GM12878 (cell line): ENCODE results near the gene LPAR3. TPM values are rescaled to one million over a fixed set of nuclear protein-coding genes. Genes with fewer than 3 reads are reported as not detected.

Experiments
- ATAC-seq: fragments of 200-7000 bp; cut with Tn5 transposase; 3 replicates; pipeline ENCODE4 v1.9.1; 2020; ENCODE audit warnings: mild to moderate bottlenecking, moderate library complexity
- BruUV-seq: library from RNA; stranded (reverse); fragments of 400-500 nt; replicated peaks from 2 replicates; lab custom pipeline; 2021; lab: Mats Ljungman, UMichigan
- CTCF ChIA-PET: fragments of 300-600 bp; sonication (Branson Sonifier 250); formaldehyde crosslinking; extraction: SDS; loops from one replicate; lab custom pipeline; 2021; ENCODE audit warnings: inconsistent platforms; lab: Yijun Ruan, JAX
- POLR2A ChIA-PET: fragments of 350-600 bp; formaldehyde crosslinking; extraction: SDS; loops from one replicate; lab custom pipeline; 2021; ENCODE audit warnings: inconsistent platforms; lab: Charles Lee
- RAD21 ChIA-PET: fragments of 300-600 bp; sonication (Branson Sonifier 250); formaldehyde crosslinking; loops from one replicate; lab custom pipeline; 2023; ENCODE audit warnings: antibody characterized with exemption; ENCODE audit not compliant: unreplicated experiment; lab: Charles Lee
- SMC1A ChIA-PET: fragments of 300-600 bp; sonication (Branson Sonifier 250); formaldehyde crosslinking; loops from one replicate; lab custom pipeline; 2023; ENCODE audit not compliant: unreplicated experiment, uncharacterized antibody; lab: Charles Lee
- DNase-seq: peaks from one replicate; pipeline ENCODE4 v3.0.0-alpha.2; 2011; ENCODE audit warnings: low read depth, low spot score
- FAIRE-seq: peaks from 3 replicates; lab custom pipeline; 2011; peaks lifted over from hg19 to GRCh38; lab: Jason Lieb, UNC
- H2AFZ ChIP-seq: 2 replicates; pipeline ENCODE4 v1.6.0; 2011; ENCODE audit warnings: low read depth, low read length, control low read depth; ENCODE audit not compliant: control insufficient read depth
- H3K27ac ChIP-seq: 2 replicates; pipeline ENCODE4 v1.5.1; 2011; ENCODE audit warnings: control low read depth; ENCODE audit not compliant: control insufficient read depth, insufficient read depth
- H3K27me3 ChIP-seq, 2 experiments: replicated peaks in 1 of 2; 2 replicates each; pipeline versions ENCODE4 v1.6.0 to v1.6.1; 2011; ENCODE audit warnings: low read length in 1 of 2; ENCODE audit not compliant: control insufficient read depth in 2 of 2, insufficient read depth in 2 of 2
- H3K36me3 ChIP-seq, 2 experiments: 2 replicates each; pipeline ENCODE4 v1.5.1; 2011; ENCODE audit warnings: low read length in 1 of 2; ENCODE audit not compliant: control insufficient read depth in 2 of 2, insufficient read depth in 2 of 2
- H3K4me1 ChIP-seq: 2 replicates; pipeline ENCODE4 v1.6.1; 2011; ENCODE audit warnings: mild to moderate bottlenecking, low read length, moderate library complexity, mixed read lengths; ENCODE audit not compliant: control insufficient read depth, insufficient read depth
- H3K4me2 ChIP-seq: 2 replicates; pipeline ENCODE4 v1.6.0; 2011; ENCODE audit warnings: control low read depth; ENCODE audit not compliant: control insufficient read depth, insufficient read depth
- H3K4me3 ChIP-seq: fragments of 200-600 bp; sonication (generic); 2 replicates; pipeline ENCODE4 v1.5.1; 2016
- H3K79me2 ChIP-seq: 2 replicates; pipeline ENCODE4 v1.6.0; 2011; ENCODE audit warnings: low read length; ENCODE audit not compliant: control insufficient read depth, insufficient read depth
- H3K9ac ChIP-seq: 2 replicates; pipeline ENCODE4 v1.8.0; 2011; ENCODE audit warnings: low read length, control low read depth, mixed read lengths; ENCODE audit not compliant: control insufficient read depth, insufficient read depth
- H3K9me3 ChIP-seq: replicated peaks from 3 replicates; pipeline ENCODE4 v1.5.1; 2011; ENCODE audit warnings: mild to moderate bottlenecking, low read length; ENCODE audit not compliant: control insufficient read depth, insufficient read depth
- H4K20me1 ChIP-seq: 2 replicates; pipeline ENCODE4 v1.6.0; 2011; ENCODE audit not compliant: control insufficient read depth, insufficient read depth
- ATF2 ChIP-seq: IDR thresholded peaks from 2 replicates; pipeline ENCODE4 v1.6.1; 2012; ENCODE audit warnings: low read length, inconsistent platforms
- CBX3 ChIP-seq: fragments of 200-600 bp; sonication (generic); IDR thresholded peaks from 2 replicates; pipeline ENCODE4 v1.6.1; 2016; ENCODE audit warnings: low read depth, borderline replicate concordance
- CHD1 ChIP-seq: IDR thresholded peaks from 2 replicates; pipeline ENCODE4 v1.6.1; 2012; ENCODE audit warnings: low read depth, low read length, improper control_type of control experiment
- CTCF ChIP-seq, 3 experiments: IDR thresholded peaks in 2 of 3; conservative IDR thresholded peaks in 1 of 3; 2 replicates each; pipeline ENCODE4 v1.5.1; 2011; ENCODE audit warnings: low read depth in 3 of 3, low read length in 3 of 3, mild to moderate bottlenecking in 3 of 3, control low read depth in 2 of 3, moderate library complexity in 2 of 3, inconsistent platforms in 1 of 3, mixed read lengths in 1 of 3; ENCODE audit not compliant: control insufficient read depth in 2 of 3, insufficient read depth in 1 of 3; ENCODE audit errors: extremely low read depth in 1 of 3
- EGR1 ChIP-seq, 2 experiments: IDR thresholded peaks; 1 replicate in 1 of 2; 2 replicates in 1 of 2; pipeline ENCODE4 v1.6.1; 2011 to 2012; ENCODE audit warnings: low read depth in 2 of 2, low read length in 2 of 2, borderline replicate concordance in 1 of 2, mild to moderate bottlenecking in 1 of 2, moderate library complexity in 1 of 2
- ETV6 ChIP-seq, 2 experiments: fragments of 450-650 bp in 1 of 2; IDR thresholded peaks in 1 of 2; conservative IDR thresholded peaks in 1 of 2; 2 replicates each; pipeline ENCODE4 v1.6.1; 2014; ENCODE audit warnings: antibody characterized with exemption in 1 of 2, borderline replicate concordance in 1 of 2, low read depth in 1 of 2, mild to moderate bottlenecking in 1 of 2, moderate library complexity in 1 of 2
- GATAD2B ChIP-seq: fragments of 450-650 bp; conservative IDR thresholded peaks from 2 replicates; pipeline ENCODE4 v1.6.1; 2017; ENCODE audit warnings: low read depth, mild to moderate bottlenecking, moderate library complexity
- KDM1A ChIP-seq: fragments of 200-600 bp; sonication (generic); IDR thresholded peaks from 2 replicates; pipeline ENCODE4 v1.6.1; 2016; ENCODE audit warnings: borderline replicate concordance
- MLLT1 ChIP-seq: fragments of 450-650 bp; IDR thresholded peaks from 2 replicates; pipeline ENCODE4 v1.6.1; 2016; ENCODE audit warnings: mild to moderate bottlenecking
- NR2C2 ChIP-seq: IDR thresholded peaks from 2 replicates; pipeline ENCODE4 v1.6.1; 2011; ENCODE audit warnings: borderline replicate concordance, low read depth; ENCODE audit not compliant: control insufficient read depth, insufficient read length
- RBBP5 ChIP-seq: fragments of 200-600 bp; sonication (generic); conservative IDR thresholded peaks from 2 replicates; pipeline ENCODE4 v1.6.1; 2016
- RELA ChIP-seq: fragments of 450-650 bp; IDR thresholded peaks from 2 replicates; pipeline ENCODE4 v1.8.0; 2014; ENCODE audit warnings: borderline replicate concordance; ENCODE audit not compliant: partially characterized antibody
- SMARCA5 ChIP-seq: fragments of 450-650 bp; IDR thresholded peaks from 2 replicates; pipeline ENCODE4 v1.6.1; 2017; ENCODE audit warnings: mild to moderate bottlenecking
- SREBF2 ChIP-seq: IDR thresholded peaks from 2 replicates; pipeline ENCODE4 v1.6.1; 2012; ENCODE audit warnings: mild to moderate bottlenecking, low read length
- ZBED1 ChIP-seq: IDR thresholded peaks from 2 replicates; pipeline ENCODE4 v1.6.1; 2016; ENCODE audit warnings: borderline replicate concordance
- ZBTB4 ChIP-seq: fragments of 450-650 bp; formaldehyde crosslinking; IDR thresholded peaks from 2 replicates; pipeline ENCODE4 v1.4.0; 2022; ENCODE audit warnings: mild to moderate bottlenecking, moderate library complexity
- WGBS: methylation state at CpG from one replicate; pipeline ENCODE4 v1.1.6; 2016; ENCODE audit warnings: low lambda C conversion rate; ENCODE audit not compliant: insufficient replicate concordance, insufficient coverage; ENCODE audit errors: missing lambda C conversion rate; 5-methylcytosine and 5-hydroxymethylcytosine counted together
- in situ Hi-C: fragments of 300-500 bp; cut with MboI; formaldehyde crosslinking; loops from 9 replicates; pipeline ENCODE4 v1.14.3; 2018; ENCODE audit warnings: mixed read lengths
- intact Hi-C: fragments of 100-400 bp; cut with micrococcal nuclease; formaldehyde crosslinking; loops from one replicate; pipeline ENCODE4 v1.14.2; 2022; ENCODE audit not compliant: unreplicated experiment
- polyA plus RNA-seq, 11 experiments: library from polyadenylated mRNA; depleted of rRNA in 4 of 11; unstranded in 6 of 11; stranded (reverse) in 5 of 11; fragments of >200 nt; fragmentation: Nextera tagmentation in 4 of 11; fragmentation: Illumina TruSeq in 1 of 11; extraction: Ambion mirVana in 4 of 11; extraction: Trizol in 1 of 11; gene quantifications; 1 replicate in 1 of 11; 2 replicates in 10 of 11; pipeline versions ENCODE4 v1.2.1 to v1.2.3, GENCODE V29; 2011 to 2016; ENCODE audit warnings: inconsistent platforms in 2 of 11, missing spikeins in 2 of 11, low read depth in 1 of 11
- total RNA-seq, 4 experiments: library from RNA; depleted of rRNA in 3 of 4; stranded (reverse); fragments of >200 nt in 3 of 4; fragmentation: Illumina TruSeq in 1 of 4; extraction: Trizol in 1 of 4; gene quantifications; 2 replicates each; pipeline versions ENCODE4 v1.2.1 to v1.2.3, GENCODE V29; 2013 to 2021

LPAR3 gene
- total and polyA plus RNA-seq, 10 of the 15 experiments (the other 5 are each of a cell fraction or from before 2014, with no cell fraction given): 0.03 to 0.31 (median 0.09) TPM; not detected in 3

- Histone ChIP-seq H2AFZ (no peak overlapping the region), H3K27me3 (no peaks in the 10 kb centered on the region; a peak in 1 of 4 replicates), H3K4me3 (no peak overlapping the region), H4K20me1 (no peaks in the 10 kb centered on the region), H3K36me3 (no peaks in the 10 kb centered on the region), H3K4me2 (no peak overlapping the region), H3K79me2 (no peaks in the 10 kb centered on the region), H3K4me1 (no peaks in the 10 kb centered on the region), H3K9ac (no peak overlapping the region), H3K27ac (no peak overlapping the region), H3K9me3 (no peaks in the 10 kb centered on the region)
- POLR2A ChIA-PET: no interaction called here
- CTCF ChIA-PET: interaction anchor here (4.3 kb wide), 1 partner anchor 15 kb away, joined by 30 read pairs; no protein-coding TSS in a partner anchor
- ATAC-seq (no peak), FAIRE-seq (no peak), DNase-seq (no peak)
- intact Hi-C loops: no loop called here
- SMC1A ChIA-PET: interaction anchor here (1.5 kb wide), 1 partner anchor 987 kb away, joined by 3 read pairs; no protein-coding TSS in a partner anchor
- no TSS peak for BruUV-seq
- RAD21 ChIA-PET: interaction anchor here (0.8 to 1.8 kb wide), 2 partner anchors 82 to 108 kb away, joined by 3 read pairs; no protein-coding TSS in a partner anchor
- in situ Hi-C loops: no loop called here
- 50% methylated on average over 1 of the region's 1 CpG for WGBS
- TF ChIP-seq ZBED1: no peak
- TF ChIP-seq CHD1: no peak
- TF ChIP-seq CBX3: no peak
- TF ChIP-seq KDM1A: no peak
- no peak for TF ChIP-seq NR2C2
- TF ChIP-seq SREBF2: no peak
- TF ChIP-seq EGR1 (IDR thresholded peaks at IDR 0.05; ENCODE audit: borderline replicate concordance in 1 of 2, low read depth in 2 of 2, low read length in 2 of 2): no peak
- no peak for TF ChIP-seq MLLT1
- no peak for TF ChIP-seq GATAD2B
- no peak for TF ChIP-seq RELA
- no peak for TF ChIP-seq CTCF (IDR thresholded peaks at IDR 0.05 in 2 of 3, conservative IDR thresholded peaks at IDR 0.05 in 1 of 3; ENCODE audit: control insufficient read depth in 2 of 3, extremely low read depth in 1 of 3, insufficient read depth in 1 of 3, low read depth in 3 of 3, low read length in 3 of 3)
- TF ChIP-seq ZBTB4 (CRISPR knock-in tag): no peak
- TF ChIP-seq SMARCA5: no peak
- TF ChIP-seq RBBP5: no peak
- no peak for TF ChIP-seq ETV6 (conservative IDR thresholded peaks at IDR 0.05 in 1 of 2, IDR thresholded peaks at IDR 0.05 in 1 of 2; ENCODE audit: borderline replicate concordance in 1 of 2, low read depth in 1 of 2)
- no peak for TF ChIP-seq ATF2
Observed at GRCh38 chr1:84920159-84920558, 27.2 kb upstream of the LPAR3 start.
